ENCODE data around the gene UBE2Q2. TPM values are rescaled to one million over a fixed set of nuclear protein-coding genes. Genes with fewer than 3 reads are reported as not detected.

The UBE2Q2 gene
- total and polyA plus RNA-seq, 9 of the 15 experiments (the other 6 are each of a cell fraction or from before 2014, with no cell fraction given) = 6.2 to 24.0 (median 16.2) TPM

DNA sequence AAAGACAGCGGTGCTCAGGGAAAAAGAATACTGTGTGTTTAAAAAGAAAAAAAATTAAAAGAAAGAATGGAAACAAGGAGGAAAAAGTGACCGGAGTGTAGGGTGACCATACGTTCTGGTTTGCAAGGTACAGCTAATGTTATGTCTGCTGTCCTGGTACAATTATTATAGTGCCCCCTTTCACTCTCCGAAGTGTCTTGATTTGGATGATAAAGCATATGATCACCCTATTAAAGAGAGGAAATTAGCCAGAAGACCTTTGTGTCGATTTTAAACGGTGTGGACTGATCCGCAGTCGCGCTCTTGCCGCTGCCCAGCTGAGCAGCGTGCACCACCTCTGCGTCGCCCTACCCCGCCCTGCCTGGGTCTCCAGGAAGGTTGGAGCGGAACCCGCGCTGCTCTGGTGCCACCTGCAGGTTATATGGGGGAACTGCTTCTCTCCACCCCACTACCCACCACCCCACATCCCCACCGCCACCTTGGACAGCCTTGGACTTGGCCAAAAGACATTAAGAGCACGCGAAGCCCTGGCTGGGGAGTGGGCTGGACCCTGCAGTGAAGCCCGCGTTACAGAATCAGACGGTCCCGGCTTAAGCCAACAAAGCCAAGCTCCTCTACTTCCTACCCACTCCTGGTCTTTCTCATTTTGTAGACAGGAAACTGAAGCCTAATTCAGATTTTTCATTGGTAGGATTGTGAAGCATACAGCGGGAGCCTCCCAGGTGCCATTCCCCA lies 41.2 kb upstream of the UBE2Q2 start (continued):
- TF ChIP-seq, protein P1, sequence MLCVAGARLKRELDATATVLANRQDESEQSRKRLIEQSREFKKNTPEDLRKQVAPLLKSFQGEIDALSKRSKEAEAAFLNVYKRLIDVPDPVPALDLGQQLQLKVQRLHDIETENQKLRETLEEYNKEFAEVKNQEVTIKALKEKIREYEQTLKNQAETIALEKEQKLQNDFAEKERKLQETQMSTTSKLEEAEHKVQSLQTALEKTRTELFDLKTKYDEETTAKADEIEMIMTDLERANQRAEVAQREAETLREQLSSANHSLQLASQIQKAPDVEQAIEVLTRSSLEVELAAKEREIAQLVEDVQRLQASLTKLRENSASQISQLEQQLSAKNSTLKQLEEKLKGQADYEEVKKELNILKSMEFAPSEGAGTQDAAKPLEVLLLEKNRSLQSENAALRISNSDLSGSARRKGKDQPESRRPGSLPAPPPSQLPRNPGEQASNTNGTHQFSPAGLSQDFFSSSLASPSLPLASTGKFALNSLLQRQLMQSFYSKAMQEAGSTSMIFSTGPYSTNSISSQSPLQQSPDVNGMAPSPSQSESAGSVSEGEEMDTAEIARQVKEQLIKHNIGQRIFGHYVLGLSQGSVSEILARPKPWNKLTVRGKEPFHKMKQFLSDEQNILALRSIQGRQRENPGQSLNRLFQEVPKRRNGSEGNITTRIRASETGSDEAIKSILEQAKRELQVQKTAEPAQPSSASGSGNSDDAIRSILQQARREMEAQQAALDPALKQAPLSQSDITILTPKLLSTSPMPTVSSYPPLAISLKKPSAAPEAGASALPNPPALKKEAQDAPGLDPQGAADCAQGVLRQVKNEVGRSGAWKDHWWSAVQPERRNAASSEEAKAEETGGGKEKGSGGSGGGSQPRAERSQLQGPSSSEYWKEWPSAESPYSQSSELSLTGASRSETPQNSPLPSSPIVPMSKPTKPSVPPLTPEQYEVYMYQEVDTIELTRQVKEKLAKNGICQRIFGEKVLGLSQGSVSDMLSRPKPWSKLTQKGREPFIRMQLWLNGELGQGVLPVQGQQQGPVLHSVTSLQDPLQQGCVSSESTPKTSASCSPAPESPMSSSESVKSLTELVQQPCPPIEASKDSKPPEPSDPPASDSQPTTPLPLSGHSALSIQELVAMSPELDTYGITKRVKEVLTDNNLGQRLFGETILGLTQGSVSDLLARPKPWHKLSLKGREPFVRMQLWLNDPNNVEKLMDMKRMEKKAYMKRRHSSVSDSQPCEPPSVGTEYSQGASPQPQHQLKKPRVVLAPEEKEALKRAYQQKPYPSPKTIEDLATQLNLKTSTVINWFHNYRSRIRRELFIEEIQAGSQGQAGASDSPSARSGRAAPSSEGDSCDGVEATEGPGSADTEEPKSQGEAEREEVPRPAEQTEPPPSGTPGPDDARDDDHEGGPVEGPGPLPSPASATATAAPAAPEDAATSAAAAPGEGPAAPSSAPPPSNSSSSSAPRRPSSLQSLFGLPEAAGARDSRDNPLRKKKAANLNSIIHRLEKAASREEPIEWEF (CRISPR knock-in tag; IDR thresholded peaks at IDR 0.05) = no peak
- TF ChIP-seq, protein P2, sequence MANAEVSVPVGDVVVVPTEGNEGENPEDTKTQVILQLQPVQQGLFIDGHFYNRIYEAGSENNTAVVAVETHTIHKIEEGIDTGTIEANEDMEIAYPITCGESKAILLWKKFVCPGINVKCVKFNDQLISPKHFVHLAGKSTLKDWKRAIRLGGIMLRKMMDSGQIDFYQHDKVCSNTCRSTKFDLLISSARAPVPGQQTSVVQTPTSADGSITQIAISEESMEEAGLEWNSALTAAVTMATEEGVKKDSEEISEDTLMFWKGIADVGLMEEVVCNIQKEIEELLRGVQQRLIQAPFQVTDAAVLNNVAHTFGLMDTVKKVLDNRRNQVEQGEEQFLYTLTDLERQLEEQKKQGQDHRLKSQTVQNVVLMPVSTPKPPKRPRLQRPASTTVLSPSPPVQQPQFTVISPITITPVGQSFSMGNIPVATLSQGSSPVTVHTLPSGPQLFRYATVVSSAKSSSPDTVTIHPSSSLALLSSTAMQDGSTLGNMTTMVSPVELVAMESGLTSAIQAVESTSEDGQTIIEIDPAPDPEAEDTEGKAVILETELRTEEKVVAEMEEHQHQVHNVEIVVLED (CRISPR knock-in tag; IDR thresholded peaks at IDR 0.05) = 0 out of 2 replicates have a peak, but pooled peaks have one; percentile 33
- TF ChIP-seq, protein P3, sequence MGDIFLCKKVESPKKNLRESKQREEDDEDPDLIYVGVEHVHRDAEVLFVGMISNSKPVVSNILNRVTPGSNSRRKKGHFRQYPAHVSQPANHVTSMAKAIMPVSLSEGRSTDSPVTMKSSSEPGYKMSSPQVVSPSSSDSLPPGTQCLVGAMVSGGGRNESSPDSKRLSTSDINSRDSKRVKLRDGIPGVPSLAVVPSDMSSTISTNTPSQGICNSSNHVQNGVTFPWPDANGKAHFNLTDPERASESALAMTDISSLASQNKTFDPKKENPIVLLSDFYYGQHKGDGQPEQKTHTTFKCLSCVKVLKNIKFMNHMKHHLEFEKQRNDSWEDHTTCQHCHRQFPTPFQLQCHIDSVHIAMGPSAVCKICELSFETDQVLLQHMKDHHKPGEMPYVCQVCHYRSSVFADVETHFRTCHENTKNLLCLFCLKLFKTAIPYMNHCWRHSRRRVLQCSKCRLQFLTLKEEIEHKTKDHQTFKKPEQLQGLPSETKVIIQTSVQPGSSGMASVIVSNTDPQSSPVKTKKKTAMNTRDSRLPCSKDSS (IDR thresholded peaks at IDR 0.05; ENCODE audit: low read depth, partially characterized antibody) = peak; percentile 21
- TF ChIP-seq, protein P4, sequence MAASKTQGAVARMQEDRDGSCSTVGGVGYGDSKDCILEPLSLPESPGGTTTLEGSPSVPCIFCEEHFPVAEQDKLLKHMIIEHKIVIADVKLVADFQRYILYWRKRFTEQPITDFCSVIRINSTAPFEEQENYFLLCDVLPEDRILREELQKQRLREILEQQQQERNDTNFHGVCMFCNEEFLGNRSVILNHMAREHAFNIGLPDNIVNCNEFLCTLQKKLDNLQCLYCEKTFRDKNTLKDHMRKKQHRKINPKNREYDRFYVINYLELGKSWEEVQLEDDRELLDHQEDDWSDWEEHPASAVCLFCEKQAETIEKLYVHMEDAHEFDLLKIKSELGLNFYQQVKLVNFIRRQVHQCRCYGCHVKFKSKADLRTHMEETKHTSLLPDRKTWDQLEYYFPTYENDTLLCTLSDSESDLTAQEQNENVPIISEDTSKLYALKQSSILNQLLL (CRISPR knock-in tag; IDR thresholded peaks at IDR 0.05; ENCODE audit: borderline replicate concordance) = no peak
- 0 out of 2 replicates have a peak, but pooled peaks have one; percentile 26 for TF ChIP-seq GABPB1 (CRISPR knock-in tag; IDR thresholded peaks at IDR 0.05)
- TF ChIP-seq ZNF644 (tag; IDR thresholded peaks at IDR 0.05; ENCODE audit: low read depth) = no peak
- TF ChIP-seq TCF7 (IDR thresholded peaks at IDR 0.05; ENCODE audit: borderline replicate concordance) = no peak
- no peak for TF ChIP-seq CBFB (CRISPR knock-in tag; IDR thresholded peaks at IDR 0.05)
- TF ChIP-seq, protein P5, sequence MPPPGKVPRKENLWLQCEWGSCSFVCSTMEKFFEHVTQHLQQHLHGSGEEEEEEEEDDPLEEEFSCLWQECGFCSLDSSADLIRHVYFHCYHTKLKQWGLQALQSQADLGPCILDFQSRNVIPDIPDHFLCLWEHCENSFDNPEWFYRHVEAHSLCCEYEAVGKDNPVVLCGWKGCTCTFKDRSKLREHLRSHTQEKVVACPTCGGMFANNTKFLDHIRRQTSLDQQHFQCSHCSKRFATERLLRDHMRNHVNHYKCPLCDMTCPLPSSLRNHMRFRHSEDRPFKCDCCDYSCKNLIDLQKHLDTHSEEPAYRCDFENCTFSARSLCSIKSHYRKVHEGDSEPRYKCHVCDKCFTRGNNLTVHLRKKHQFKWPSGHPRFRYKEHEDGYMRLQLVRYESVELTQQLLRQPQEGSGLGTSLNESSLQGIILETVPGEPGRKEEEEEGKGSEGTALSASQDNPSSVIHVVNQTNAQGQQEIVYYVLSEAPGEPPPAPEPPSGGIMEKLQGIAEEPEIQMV (tag; conservative IDR thresholded peaks at IDR 0.05; ENCODE audit: low read depth) = no peak
- TF ChIP-seq, protein P6, sequence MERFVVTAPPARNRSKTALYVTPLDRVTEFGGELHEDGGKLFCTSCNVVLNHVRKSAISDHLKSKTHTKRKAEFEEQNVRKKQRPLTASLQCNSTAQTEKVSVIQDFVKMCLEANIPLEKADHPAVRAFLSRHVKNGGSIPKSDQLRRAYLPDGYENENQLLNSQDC (CRISPR knock-in tag; IDR thresholded peaks at IDR 0.05) = no peak
- no peak for TF ChIP-seq SOX6 (IDR thresholded peaks at IDR 0.05)
- TF ChIP-seq GABPB2 (CRISPR knock-in tag; conservative IDR thresholded peaks at IDR 0.05) = no peak
- no peak for TF ChIP-seq L3MBTL2 (IDR thresholded peaks at IDR 0.05)
- TF ChIP-seq SMC3 (conservative IDR thresholded peaks at IDR 0.05; ENCODE audit: insufficient read depth, low read depth, low read length) = peak; percentile 75
- no peak for TF ChIP-seq GTF2A2 (tag; IDR thresholded peaks at IDR 0.05)

Data from K562 (cell line).